Tibial nerve (tissue), 4 donors: ENCODE data around the gene PTPRR.

Experiments used
- EP300 ChIP-seq, 2 donors: sonication (generic); formaldehyde crosslinking; IDR thresholded peaks; one replicate each; pipeline ENCODE4 v1.6.1; 2017; ENCODE audit warnings: antibody characterized with exemption in 2 of 2, mild to moderate bottlenecking in 1 of 2
- POLR2A ChIP-seq, 2 donors: fragments of 450-650 bp; IDR thresholded peaks; one replicate each; pipeline ENCODE4 v1.6.1; 2017; ENCODE audit warnings: antibody characterized with exemption in 2 of 2, mild to moderate bottlenecking in 2 of 2, moderate library complexity in 2 of 2
- TF ChIP-seq, protein P1 (sequence below), 5 experiments: fragments of 200-600 bp in 3 of 5; fragments of 450-650 bp in 2 of 5; sonication (generic) in 3 of 5; IDR thresholded peaks; one replicate each; pipeline ENCODE4 v1.5.1; 2016 to 2019; ENCODE audit warnings: antibody characterized with exemption in 5 of 5, mild to moderate bottlenecking in 3 of 5, moderate library complexity in 2 of 5

DNA sequence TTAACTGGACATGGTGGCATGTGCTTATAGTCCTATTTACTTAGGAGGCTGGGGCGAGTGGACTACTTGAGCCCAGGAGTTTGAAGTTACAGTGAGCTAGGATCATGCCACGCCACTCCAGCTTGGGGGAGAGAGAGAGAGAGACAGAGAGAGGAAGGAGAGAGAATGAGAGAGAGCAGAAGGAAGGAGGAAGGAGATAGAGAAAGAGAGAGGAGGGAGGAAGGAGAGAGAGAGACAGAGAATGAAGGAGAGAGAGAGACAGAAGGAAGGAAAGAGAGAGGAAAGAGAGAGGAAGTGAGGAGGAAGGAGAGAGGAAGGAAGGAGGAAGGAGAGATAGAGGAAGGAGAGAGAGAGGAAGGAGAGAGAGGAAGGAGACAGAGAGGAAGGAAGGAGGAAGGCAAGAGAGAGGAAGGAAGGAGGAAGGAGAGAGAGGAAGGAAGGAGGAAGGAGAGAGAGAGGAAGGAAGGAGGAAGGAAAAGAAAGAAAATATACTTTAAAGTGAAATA lies 189.8 kb downstream of the PTPRR start:
- TF ChIP-seq, protein P1, sequence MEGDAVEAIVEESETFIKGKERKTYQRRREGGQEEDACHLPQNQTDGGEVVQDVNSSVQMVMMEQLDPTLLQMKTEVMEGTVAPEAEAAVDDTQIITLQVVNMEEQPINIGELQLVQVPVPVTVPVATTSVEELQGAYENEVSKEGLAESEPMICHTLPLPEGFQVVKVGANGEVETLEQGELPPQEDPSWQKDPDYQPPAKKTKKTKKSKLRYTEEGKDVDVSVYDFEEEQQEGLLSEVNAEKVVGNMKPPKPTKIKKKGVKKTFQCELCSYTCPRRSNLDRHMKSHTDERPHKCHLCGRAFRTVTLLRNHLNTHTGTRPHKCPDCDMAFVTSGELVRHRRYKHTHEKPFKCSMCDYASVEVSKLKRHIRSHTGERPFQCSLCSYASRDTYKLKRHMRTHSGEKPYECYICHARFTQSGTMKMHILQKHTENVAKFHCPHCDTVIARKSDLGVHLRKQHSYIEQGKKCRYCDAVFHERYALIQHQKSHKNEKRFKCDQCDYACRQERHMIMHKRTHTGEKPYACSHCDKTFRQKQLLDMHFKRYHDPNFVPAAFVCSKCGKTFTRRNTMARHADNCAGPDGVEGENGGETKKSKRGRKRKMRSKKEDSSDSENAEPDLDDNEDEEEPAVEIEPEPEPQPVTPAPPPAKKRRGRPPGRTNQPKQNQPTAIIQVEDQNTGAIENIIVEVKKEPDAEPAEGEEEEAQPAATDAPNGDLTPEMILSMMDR (IDR thresholded peaks at IDR 0.05), result no peak
- no peak for TF ChIP-seq POLR2A (IDR thresholded peaks at IDR 0.05)
- no peak for TF ChIP-seq EP300 (IDR thresholded peaks at IDR 0.05)
